HEK293 (cell line): ENCODE results near the gene SLC25A18.

Source experiments
- CTCF ChIP-seq: fragments of 450-650 bp; formaldehyde crosslinking; IDR thresholded peaks from 2 replicates; pipeline ENCODE4 v1.5.1; 2016; ENCODE audit warnings: missing biosample characterization, missing genetic modification characterization
- EGR2 ChIP-seq: fragments of 450-650 bp; formaldehyde crosslinking; IDR thresholded peaks from 2 replicates; pipeline ENCODE4 v1.5.1; 2016; ENCODE audit warnings: low read depth, missing biosample characterization, missing genetic modification characterization
- REST ChIP-seq: fragments of 450-650 bp; formaldehyde crosslinking; IDR thresholded peaks from 2 replicates; pipeline ENCODE4 v1.5.1; 2016; ENCODE audit warnings: missing biosample characterization, missing genetic modification characterization
- TRIM28 ChIP-seq: IDR thresholded peaks from 2 replicates; pipeline ENCODE4 v1.6.1; 2011; ENCODE audit warnings: low read length, control low read depth, borderline replicate concordance
- YY1 ChIP-seq: fragments of 450-650 bp; formaldehyde crosslinking; IDR thresholded peaks from 2 replicates; pipeline ENCODE4 v1.5.1; 2018; ENCODE audit warnings: missing biosample characterization, missing genetic modification characterization
- ZNF266 ChIP-seq: fragments of 450-650 bp; formaldehyde crosslinking; IDR thresholded peaks from 2 replicates; pipeline ENCODE4 v1.5.1; 2016; ENCODE audit warnings: missing biosample characterization, missing genetic modification characterization, low read depth
- ZNF521 ChIP-seq: fragments of 450-650 bp; formaldehyde crosslinking; IDR thresholded peaks from 2 replicates; pipeline ENCODE4 v1.5.1; 2017; ENCODE audit warnings: missing biosample characterization, mild to moderate bottlenecking, missing genetic modification characterization
- ZNF558 ChIP-seq: fragments of 450-650 bp; formaldehyde crosslinking; IDR thresholded peaks from 2 replicates; pipeline ENCODE4 v1.5.1; 2016; ENCODE audit warnings: missing biosample characterization, missing genetic modification characterization
- ZNF660 ChIP-seq: fragments of 450-650 bp; IDR thresholded peaks from 2 replicates; pipeline ENCODE4 v1.5.1; 2018; ENCODE audit warnings: missing biosample characterization, mild to moderate bottlenecking, missing genetic modification characterization
- ZNF664 ChIP-seq: fragments of 450-650 bp; formaldehyde crosslinking; IDR thresholded peaks from 2 replicates; pipeline ENCODE4 v1.5.1; 2016; ENCODE audit warnings: missing biosample characterization, missing genetic modification characterization

GRCh38 chr22:17587629-17588028 lies 24.3 kb downstream of the SLC25A18 start:
- no peak for TF ChIP-seq ZNF660
- no peak for TF ChIP-seq CTCF (tag by site-specific recombination)
- TF ChIP-seq ZNF558 (tag by site-specific recombination), result no peak
- TF ChIP-seq ZNF521 (tag by site-specific recombination), result no peak
- no peak for TF ChIP-seq EGR2 (tag by site-specific recombination)
- no peak for TF ChIP-seq YY1 (tag by site-specific recombination)
- TF ChIP-seq REST (tag by site-specific recombination), result no peak
- TF ChIP-seq TRIM28, result no peak
- TF ChIP-seq ZNF664 (tag by site-specific recombination), result no peak
- no peak for TF ChIP-seq ZNF266 (tag by site-specific recombination)
